HUES64 (cell line): ENCODE data around the gene ALDH5A1.

Experiments
- H3K27ac ChIP-seq: 2 replicates; pipeline ENCODE4 v1.7.0; 2013; ENCODE audit warnings: low read depth, low read length, inconsistent platforms
- H3K27me3 ChIP-seq: 2 replicates; pipeline ENCODE4 v1.6.1; 2013; ENCODE audit warnings: mild to moderate bottlenecking, low read length; ENCODE audit not compliant: insufficient read depth
- H3K36me3 ChIP-seq: 2 replicates; pipeline ENCODE4 v1.6.1; 2013; ENCODE audit warnings: mild to moderate bottlenecking, low read length; ENCODE audit not compliant: insufficient read depth
- H3K4me1 ChIP-seq: 2 replicates; pipeline ENCODE4 v1.6.1; 2013; ENCODE audit warnings: mild to moderate bottlenecking, low read length, moderate library complexity; ENCODE audit not compliant: insufficient read depth
- H3K4me3 ChIP-seq: 2 replicates; pipeline ENCODE4 v1.5.1; 2013; ENCODE audit warnings: mild to moderate bottlenecking, low read length, moderate library complexity
- H3K9ac ChIP-seq: 2 replicates; pipeline ENCODE4 v1.6.1; 2013; ENCODE audit warnings: mild to moderate bottlenecking, low read depth, low read length
- H3K9me3 ChIP-seq: 2 replicates; pipeline ENCODE4 v1.6.1; 2013; ENCODE audit warnings: low read depth, low read length; ENCODE audit not compliant: insufficient read depth
- WGBS: fragments of 150-250, 120-280 bp; methylation state at CpG from one replicate; pipeline ENCODE4 v1.1.7; 2013; ENCODE audit warnings: missing lambda C conversion rate; 5-methylcytosine and 5-hydroxymethylcytosine counted together

The ALDH5A1 gene

GRCh38 chr6:24574809-24575208 lies 80.0 kb downstream of the ALDH5A1 start:
- Histone ChIP-seq H3K4me1 (peaks cover 4% of the 10 kb centered on the region; the same call in 1 of the 2 replicates), H3K27ac (no peak overlapping the region), H3K27me3 (peaks cover 6% of the 10 kb centered on the region; the same call in 1 of the 2 replicates), H3K9ac (no peak overlapping the region), H3K4me3 (no peak overlapping the region), H3K9me3 (no peaks in the 10 kb centered on the region), H3K36me3 (no peaks in the 10 kb centered on the region)
- WGBS: 85% methylated on average over 4 of the region's 4 CpGs

GRCh38 chr6:24576447-24576846 lies 81.7 kb downstream of the ALDH5A1 start:
- H3K27me3 ChIP-seq: peaks cover 6% of the 10 kb centered on the region; the same call in 1 of the 2 replicates
- WGBS: 91% methylated on average over 6 of the region's 6 CpGs
- no peak overlapping the region for H3K4me3 ChIP-seq
- no peak overlapping the region for H3K9ac ChIP-seq
- H3K4me1 ChIP-seq: peaks cover 3% of the 10 kb centered on the region; the same call in 1 of the 2 replicates
- H3K27ac ChIP-seq: no peak overlapping the region
- H3K36me3 ChIP-seq: no peaks in the 10 kb centered on the region
- no peaks in the 10 kb centered on the region for H3K9me3 ChIP-seq

- H3K9me3 ChIP-seq: no peaks in the 10 kb centered on the region
- H3K9ac ChIP-seq: no peak overlapping the region
- no peaks in the 10 kb centered on the region for H3K36me3 ChIP-seq
- H3K27me3 ChIP-seq: no peaks in the 10 kb centered on the region
- H3K27ac ChIP-seq: no peak overlapping the region
- 66% methylated on average over 7 of the region's 7 CpGs for WGBS
- peaks cover 7% of the 10 kb centered on the region; the same call in 1 of the 2 replicates for H3K4me1 ChIP-seq
- H3K4me3 ChIP-seq: no peak overlapping the region
Measured at GRCh38 chr6:24581084-24581669, 86.4 kb downstream of the ALDH5A1 start.

GRCh38 chr6:24583463-24584381 lies 89.0 kb downstream of the ALDH5A1 start:
- Histone ChIP-seq H3K9me3 (no peaks in the 10 kb centered on the region), H3K27ac (no peak overlapping the region), H3K4me3 (no peak overlapping the region), H3K36me3 (no peaks in the 10 kb centered on the region), H3K9ac (no peak overlapping the region), H3K4me1 (peaks cover 15% of the 10 kb centered on the region), H3K27me3 (no peaks in the 10 kb centered on the region)
- WGBS: 46% methylated on average over 11 of the region's 15 CpGs

GRCh38 chr6:24584382-24584720 lies 89.6 kb downstream of the ALDH5A1 start:
- Histone ChIP-seq H3K4me1 (peaks cover 15% of the 10 kb centered on the region), H3K9me3 (no peaks in the 10 kb centered on the region), H3K9ac (no peak overlapping the region), H3K27me3 (no peaks in the 10 kb centered on the region), H3K4me3 (no peak overlapping the region), H3K36me3 (no peaks in the 10 kb centered on the region), H3K27ac (no peak overlapping the region)
- 89% methylated on average over 1 of the region's 2 CpGs for WGBS
